Fibroblast of mammary gland (primary cell): ENCODE measurements around the gene MDH2.
A peak's percentile ranks its signal among the peaks of the same experiment; 100 is the strongest.
"Not testable (repeated sequence)": the region's sequence is repeated elsewhere in the genome, so short reads cannot be mapped to it uniquely, and the experiment has no call there.

Experiments
- DNase-seq: peaks from one replicate; pipeline ENCODE4 v3.0.0-alpha.2; 2010; ENCODE audit warnings: low read depth
- H3K4me3 ChIP-seq: 2 replicates; pipeline ENCODE4 v1.5.1; 2011; ENCODE audit warnings: low read depth, mild to moderate bottlenecking, low read length, moderate library complexity; ENCODE audit not compliant: control insufficient read depth
- TF ChIP-seq, protein P1 (sequence below): conservative IDR thresholded peaks from 2 replicates; pipeline ENCODE4 v1.5.1; 2011; ENCODE audit warnings: low read depth, low read length, inconsistent platforms; ENCODE audit not compliant: control insufficient read depth, insufficient read depth

MDH2 gene

DNA sequence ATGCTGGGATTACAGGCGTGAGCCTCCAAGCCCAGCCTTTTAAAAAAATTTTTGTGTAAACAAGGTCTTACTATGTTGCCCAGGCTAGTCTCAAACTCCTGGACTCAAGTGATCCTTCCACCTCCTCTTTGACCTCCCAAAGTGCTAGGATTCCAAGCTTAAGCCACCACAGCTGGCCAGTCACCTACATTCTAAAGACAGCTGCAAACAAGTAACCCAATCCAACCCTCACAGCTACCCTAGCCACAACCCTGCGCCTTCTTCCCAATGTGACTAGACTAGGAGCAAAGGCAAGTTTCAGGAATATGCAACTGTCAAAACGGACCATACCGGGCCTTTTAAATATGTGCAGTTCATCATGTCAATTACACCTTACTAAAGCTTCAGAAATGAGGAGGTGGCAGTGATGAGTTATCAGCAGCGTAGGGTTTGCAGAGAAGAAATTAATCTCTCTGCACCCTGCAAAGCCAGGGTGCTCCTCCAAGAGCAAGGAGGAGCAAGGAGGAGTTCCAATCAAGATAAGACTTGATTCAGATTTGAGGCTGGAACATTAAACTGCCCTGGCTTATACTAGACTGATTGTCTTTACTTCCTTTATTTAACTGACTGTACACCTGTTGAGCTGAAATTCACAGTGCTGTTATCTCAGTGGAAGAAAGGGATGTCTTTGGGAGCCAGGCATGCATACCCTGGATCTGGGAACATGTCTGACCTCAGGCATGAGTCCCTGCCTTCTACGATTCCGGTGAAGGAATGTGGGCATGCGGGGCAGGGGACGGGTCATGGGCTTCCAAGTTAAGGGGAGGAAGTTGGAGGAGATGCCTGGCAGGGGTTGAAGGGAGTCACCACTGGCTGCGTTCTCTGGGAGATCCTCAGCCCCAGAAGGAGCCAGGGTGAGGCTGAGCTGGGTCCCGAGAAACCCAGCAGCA is 38.0 kb upstream of the MDH2 start:
- TF ChIP-seq, protein P1, sequence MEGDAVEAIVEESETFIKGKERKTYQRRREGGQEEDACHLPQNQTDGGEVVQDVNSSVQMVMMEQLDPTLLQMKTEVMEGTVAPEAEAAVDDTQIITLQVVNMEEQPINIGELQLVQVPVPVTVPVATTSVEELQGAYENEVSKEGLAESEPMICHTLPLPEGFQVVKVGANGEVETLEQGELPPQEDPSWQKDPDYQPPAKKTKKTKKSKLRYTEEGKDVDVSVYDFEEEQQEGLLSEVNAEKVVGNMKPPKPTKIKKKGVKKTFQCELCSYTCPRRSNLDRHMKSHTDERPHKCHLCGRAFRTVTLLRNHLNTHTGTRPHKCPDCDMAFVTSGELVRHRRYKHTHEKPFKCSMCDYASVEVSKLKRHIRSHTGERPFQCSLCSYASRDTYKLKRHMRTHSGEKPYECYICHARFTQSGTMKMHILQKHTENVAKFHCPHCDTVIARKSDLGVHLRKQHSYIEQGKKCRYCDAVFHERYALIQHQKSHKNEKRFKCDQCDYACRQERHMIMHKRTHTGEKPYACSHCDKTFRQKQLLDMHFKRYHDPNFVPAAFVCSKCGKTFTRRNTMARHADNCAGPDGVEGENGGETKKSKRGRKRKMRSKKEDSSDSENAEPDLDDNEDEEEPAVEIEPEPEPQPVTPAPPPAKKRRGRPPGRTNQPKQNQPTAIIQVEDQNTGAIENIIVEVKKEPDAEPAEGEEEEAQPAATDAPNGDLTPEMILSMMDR: no peak
- DNase-seq: no peak
- H3K4me3 ChIP-seq: no peak overlapping the region

DNA sequence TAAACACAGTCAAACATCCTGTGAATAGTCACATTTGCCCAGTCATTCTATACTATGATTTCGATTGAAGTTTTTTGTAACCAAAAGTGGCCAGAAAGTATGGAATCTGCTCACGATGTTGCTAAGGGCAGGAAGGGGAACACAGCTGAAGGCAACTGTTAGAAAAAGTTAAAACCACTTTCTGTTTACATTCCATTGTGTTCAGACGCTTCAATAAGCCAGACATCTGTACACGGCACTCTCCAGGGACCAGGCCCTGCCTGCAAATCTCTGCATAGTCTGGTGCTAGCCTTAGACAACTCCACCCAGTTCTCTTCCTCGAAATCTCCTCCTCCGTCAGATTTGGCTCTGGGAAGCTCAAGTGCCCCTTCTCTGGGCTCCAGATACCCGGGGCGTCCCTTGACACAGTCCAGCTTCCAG is 36.5 kb upstream of the MDH2 start:
- TF ChIP-seq, protein P1: no peak
- peak; percentile 71 for DNase-seq
- H3K4me3 ChIP-seq: no peak overlapping the region

DNA sequence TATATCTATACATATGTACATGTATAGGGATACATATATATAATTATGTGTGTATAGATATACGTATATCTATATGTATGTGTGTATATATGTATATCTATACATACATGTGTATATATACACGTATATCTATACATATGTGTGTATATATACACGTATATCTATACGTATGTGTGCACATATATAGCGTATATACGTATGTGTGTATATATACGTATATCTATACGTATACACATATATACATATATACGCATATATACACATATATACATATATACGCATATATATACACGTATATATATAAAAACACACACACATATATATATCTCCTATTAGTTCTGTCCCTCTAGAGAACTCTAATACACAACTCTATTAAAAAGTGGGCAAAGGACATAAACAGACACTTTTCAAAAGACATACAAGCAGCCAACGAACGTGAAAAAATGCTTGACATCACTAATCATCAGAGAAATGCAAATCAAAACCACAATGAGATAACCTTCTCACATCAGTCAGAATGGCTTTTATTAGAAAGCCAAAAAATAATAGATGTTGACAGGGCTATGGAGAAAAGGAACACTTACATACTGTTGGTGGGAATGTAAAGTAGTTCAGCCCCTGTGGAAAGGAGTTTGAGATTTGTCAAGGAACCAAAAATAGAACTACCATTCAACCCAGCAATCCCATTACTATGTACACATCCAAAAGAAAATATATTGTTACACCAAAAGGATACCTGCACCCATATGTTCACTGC is 31.5 kb upstream of the MDH2 start:
- no peak overlapping the region for H3K4me3 ChIP-seq
- DNase-seq: no peak
- TF ChIP-seq, protein P1: no peak

DNA sequence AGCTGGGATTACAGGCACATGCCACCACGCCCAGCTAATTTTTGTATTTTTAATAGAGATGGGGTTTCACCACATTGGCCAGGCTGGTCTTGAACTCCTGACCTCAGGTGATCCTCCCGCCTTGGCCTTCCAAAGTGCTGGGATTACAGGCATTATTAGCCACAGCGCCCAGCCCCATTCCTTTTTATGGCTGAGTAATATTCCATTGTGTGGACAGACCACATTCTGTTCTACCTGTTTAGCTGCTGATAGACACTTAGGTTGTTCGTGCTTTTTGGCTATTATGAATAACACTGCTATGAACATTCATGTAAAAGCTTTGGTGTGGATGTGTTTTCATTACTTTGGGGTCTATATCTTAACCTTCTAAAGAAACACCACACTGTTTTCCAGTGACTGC is 29.4 kb upstream of the MDH2 start:
- H3K4me3 ChIP-seq, DNase-seq: not testable (repeated sequence)

DNA sequence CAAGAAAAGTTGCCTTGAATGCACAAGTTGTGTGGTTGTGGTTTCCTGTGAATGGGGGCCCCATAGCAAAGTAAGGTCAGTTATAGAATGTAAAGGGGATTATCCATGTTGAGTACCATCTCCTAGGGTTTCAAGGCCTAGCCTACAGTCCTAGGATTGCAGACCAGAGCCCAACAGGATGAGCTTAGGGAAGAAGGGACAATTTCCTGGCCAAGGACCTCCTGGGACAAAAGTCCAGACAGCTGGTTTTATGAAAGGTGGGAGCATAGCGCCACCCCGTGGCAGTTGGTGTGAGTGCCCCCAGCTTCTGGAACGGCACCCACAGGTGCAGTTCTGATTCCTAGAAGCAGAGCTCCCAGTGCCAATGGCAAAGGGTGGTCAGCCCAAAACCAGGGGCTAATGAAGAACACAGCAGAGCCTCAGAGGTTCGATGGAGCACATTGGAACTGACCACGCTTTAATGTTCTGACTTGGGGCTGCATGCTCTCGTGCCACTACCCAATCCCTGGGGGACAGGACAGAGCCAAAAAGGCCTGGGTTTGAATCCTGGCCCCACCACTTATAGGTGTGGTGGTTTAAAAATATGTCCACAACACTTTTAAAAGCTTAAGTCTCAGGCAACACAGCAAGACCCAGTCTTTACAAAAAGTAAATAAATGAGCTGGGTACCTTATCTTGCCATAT is 27.7 kb upstream of the MDH2 start:
- TF ChIP-seq, protein P1: peak; percentile 91
- DNase-seq: peak; percentile 66
- H3K4me3 ChIP-seq: no peak overlapping the region

DNA sequence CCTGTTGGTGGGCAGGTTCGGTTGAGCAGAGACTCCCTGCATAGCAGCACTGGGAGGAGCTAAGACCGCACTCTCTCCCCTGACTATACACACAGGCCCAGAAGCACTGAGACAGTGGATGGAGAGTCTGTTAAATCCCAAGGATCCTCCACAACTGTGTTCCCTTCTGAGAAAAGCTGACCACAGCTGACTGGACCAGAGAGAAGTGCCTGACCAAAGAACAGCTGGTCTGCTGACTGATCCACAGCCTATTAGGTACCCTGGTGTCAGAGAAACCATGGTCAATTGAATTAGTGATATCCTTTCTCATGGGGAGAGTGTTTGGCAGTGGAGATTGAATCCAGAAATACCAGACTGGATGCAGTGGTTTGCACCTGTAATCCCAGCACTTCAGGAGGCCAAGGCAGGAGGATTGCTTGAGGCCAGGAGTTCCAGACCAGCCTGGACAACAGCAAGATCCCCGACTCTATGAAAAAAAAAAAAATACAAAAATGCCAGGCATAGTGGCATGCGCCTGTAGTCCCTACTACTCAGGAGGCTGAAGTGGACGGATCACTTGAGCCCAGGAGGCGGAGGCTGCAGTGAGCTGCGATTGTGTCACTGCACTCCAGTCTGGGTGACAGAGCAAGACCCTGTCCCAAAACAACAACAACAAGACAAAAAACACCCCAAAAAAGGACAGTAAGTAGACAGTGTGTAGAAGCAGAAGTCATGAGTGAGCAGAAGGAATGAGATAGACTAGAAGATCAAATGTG is 25.7 kb upstream of the MDH2 start:
- H3K4me3 ChIP-seq: no peak overlapping the region
- no peak for DNase-seq
- TF ChIP-seq, protein P1: no peak
